ENCODE measurements around the gene DUS2.

Gene DUS2

DNA sequence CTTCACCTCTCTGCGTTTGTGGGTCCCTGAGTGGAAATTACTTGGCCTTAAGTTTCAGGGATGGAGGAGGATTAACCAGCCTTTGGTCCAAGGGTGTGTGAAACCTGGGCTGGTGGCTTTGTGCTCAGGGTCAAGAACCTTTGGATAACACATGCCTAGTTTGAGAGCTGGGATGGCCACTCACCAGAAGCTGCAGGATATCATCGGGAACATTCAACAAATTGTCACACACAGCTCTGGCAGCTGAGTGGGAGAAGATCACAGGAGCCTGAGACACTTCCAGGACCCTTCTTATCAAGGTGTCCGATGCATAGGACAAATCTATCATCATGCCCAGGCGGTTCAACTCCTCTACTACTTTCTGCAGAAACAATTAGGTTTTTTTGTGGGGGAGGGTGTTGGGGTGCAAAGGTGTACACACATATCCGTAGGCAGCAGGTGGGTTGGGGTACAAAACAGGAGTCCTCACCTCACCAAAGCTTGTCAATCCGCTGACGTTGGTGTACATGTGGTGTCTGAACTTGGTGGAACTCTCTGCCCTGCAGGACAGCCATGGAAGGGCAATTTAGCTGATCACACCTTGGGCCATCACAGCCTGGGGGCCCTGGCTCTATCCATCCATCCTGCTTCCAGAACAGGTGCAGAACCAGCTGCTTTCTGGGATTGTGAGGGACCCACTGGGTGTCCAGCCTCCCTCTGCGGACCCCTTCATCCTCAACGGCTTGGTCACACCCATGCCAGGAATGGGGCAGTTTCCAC lies 45.4 kb upstream of the DUS2 start:
- POLR2A ChIA-PET: interaction anchor here (0.6 kb wide), 2 partner anchors 21 to 443 kb away, joined by 5 to 6 read pairs; no protein-coding TSS in a partner anchor

DNA sequence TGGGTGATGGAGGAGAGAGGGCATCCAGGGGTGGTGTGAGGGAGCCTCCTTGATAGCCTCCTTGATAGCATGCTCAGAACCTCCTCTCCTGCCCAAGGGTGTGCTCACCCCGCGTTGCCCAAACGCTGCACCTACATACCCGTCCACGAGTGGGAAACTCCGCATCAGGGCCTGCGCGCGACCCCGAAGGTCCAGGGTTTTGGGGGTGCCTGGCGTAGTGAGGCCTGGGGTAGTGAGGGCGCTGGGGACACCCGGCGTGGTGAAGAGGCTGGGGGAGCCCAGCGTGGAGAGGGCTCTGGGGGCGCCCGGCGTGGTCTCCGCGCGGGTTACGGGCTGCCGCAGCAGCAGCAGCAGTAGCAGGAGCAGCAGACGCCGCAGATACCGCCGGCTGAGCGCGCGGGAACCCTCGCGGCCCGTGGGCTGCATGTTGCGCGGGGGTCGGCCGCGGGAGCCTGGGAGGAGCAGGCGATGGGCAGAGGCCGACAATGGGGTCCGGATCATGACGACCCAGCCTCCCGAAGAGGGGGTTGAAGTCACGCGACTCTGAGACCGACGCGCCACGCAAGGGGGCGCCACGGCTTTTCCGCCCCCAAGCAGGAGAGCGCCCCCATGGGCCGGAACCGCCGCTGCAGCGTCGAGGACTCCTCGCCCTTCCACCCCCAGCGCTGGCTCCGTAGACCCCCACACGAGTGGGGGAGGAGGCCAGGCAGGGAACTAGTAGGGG lies 43.0 kb upstream of the DUS2 start, which contains the start of gene DPEP3:
Gene DPEP3, minus strand, starts transcription at position 545 of the 724 bp plus-strand sequence. Its CDS starts 119 bp downstream, at position 426.
- no peak within 1 kb of the TSS for H3K4me3 ChIP-seq (ENCODE audit: low read depth, low read length)
- no peaks in the 10 kb centered on the region for H3K36me3 ChIP-seq (ENCODE audit: control insufficient read depth in 2 of 2, insufficient read depth in 1 of 2, low read length in 2 of 2)
- TF ChIP-seq ZNF610 (tag by site-specific recombination; IDR thresholded peaks at IDR 0.05; ENCODE audit: borderline replicate concordance) (no peak), YY1 (tag by site-specific recombination; IDR thresholded peaks at IDR 0.05) (no peak), ZNF529 (tag by site-specific recombination; IDR thresholded peaks at IDR 0.05; ENCODE audit: insufficient replicate concordance) (no peak), RBAK (tag by site-specific recombination; IDR thresholded peaks at IDR 0.05) (no peak), ZNF791 (tag by site-specific recombination; IDR thresholded peaks at IDR 0.05) (no peak), ZNF2 (tag by site-specific recombination; IDR thresholded peaks at IDR 0.05) (no peak), ZNF121 (tag by site-specific recombination; IDR thresholded peaks at IDR 0.05) (no peak), ZNF677 (tag by site-specific recombination; IDR thresholded peaks at IDR 0.05) (no peak), ZBTB17 (tag by site-specific recombination; IDR thresholded peaks at IDR 0.05) (no peak), ZNF530 (tag by site-specific recombination; IDR thresholded peaks at IDR 0.05; ENCODE audit: low read depth) (no peak), ZNF221 (tag by site-specific recombination; IDR thresholded peaks at IDR 0.05; ENCODE audit: borderline replicate concordance) (no peak), ZNF654 (tag by site-specific recombination; IDR thresholded peaks at IDR 0.05; ENCODE audit: low read depth) (no peak), ZNF23 (tag by site-specific recombination; IDR thresholded peaks at IDR 0.05; ENCODE audit: borderline replicate concordance) (no peak)
- TF ChIP-seq, protein P1, sequence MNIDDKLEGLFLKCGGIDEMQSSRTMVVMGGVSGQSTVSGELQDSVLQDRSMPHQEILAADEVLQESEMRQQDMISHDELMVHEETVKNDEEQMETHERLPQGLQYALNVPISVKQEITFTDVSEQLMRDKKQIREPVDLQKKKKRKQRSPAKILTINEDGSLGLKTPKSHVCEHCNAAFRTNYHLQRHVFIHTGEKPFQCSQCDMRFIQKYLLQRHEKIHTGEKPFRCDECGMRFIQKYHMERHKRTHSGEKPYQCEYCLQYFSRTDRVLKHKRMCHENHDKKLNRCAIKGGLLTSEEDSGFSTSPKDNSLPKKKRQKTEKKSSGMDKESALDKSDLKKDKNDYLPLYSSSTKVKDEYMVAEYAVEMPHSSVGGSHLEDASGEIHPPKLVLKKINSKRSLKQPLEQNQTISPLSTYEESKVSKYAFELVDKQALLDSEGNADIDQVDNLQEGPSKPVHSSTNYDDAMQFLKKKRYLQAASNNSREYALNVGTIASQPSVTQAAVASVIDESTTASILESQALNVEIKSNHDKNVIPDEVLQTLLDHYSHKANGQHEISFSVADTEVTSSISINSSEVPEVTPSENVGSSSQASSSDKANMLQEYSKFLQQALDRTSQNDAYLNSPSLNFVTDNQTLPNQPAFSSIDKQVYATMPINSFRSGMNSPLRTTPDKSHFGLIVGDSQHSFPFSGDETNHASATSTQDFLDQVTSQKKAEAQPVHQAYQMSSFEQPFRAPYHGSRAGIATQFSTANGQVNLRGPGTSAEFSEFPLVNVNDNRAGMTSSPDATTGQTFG (tag by site-specific recombination; IDR thresholded peaks at IDR 0.05; ENCODE audit: borderline replicate concordance): no peak
- TF ChIP-seq, protein P2, sequence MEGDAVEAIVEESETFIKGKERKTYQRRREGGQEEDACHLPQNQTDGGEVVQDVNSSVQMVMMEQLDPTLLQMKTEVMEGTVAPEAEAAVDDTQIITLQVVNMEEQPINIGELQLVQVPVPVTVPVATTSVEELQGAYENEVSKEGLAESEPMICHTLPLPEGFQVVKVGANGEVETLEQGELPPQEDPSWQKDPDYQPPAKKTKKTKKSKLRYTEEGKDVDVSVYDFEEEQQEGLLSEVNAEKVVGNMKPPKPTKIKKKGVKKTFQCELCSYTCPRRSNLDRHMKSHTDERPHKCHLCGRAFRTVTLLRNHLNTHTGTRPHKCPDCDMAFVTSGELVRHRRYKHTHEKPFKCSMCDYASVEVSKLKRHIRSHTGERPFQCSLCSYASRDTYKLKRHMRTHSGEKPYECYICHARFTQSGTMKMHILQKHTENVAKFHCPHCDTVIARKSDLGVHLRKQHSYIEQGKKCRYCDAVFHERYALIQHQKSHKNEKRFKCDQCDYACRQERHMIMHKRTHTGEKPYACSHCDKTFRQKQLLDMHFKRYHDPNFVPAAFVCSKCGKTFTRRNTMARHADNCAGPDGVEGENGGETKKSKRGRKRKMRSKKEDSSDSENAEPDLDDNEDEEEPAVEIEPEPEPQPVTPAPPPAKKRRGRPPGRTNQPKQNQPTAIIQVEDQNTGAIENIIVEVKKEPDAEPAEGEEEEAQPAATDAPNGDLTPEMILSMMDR (tag by site-specific recombination; IDR thresholded peaks at IDR 0.05): no peak
- TF ChIP-seq, protein P3, sequence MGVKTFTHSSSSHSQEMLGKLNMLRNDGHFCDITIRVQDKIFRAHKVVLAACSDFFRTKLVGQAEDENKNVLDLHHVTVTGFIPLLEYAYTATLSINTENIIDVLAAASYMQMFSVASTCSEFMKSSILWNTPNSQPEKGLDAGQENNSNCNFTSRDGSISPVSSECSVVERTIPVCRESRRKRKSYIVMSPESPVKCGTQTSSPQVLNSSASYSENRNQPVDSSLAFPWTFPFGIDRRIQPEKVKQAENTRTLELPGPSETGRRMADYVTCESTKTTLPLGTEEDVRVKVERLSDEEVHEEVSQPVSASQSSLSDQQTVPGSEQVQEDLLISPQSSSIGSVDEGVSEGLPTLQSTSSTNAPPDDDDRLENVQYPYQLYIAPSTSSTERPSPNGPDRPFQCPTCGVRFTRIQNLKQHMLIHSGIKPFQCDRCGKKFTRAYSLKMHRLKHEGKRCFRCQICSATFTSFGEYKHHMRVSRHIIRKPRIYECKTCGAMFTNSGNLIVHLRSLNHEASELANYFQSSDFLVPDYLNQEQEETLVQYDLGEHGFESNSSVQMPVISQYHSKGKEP (tag by site-specific recombination; IDR thresholded peaks at IDR 0.05): no peak
- TF ChIP-seq, protein P4, sequence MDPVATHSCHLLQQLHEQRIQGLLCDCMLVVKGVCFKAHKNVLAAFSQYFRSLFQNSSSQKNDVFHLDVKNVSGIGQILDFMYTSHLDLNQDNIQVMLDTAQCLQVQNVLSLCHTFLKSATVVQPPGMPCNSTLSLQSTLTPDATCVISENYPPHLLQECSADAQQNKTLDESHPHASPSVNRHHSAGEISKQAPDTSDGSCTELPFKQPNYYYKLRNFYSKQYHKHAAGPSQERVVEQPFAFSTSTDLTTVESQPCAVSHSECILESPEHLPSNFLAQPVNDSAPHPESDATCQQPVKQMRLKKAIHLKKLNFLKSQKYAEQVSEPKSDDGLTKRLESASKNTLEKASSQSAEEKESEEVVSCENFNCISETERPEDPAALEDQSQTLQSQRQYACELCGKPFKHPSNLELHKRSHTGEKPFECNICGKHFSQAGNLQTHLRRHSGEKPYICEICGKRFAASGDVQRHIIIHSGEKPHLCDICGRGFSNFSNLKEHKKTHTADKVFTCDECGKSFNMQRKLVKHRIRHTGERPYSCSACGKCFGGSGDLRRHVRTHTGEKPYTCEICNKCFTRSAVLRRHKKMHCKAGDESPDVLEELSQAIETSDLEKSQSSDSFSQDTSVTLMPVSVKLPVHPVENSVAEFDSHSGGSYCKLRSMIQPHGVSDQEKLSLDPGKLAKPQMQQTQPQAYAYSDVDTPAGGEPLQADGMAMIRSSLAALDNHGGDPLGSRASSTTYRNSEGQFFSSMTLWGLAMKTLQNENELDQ (tag by site-specific recombination; IDR thresholded peaks at IDR 0.05; ENCODE audit: low read depth): no peak
- H3K4me1 ChIP-seq (ENCODE audit: control insufficient read depth, insufficient read depth, low read length): no peaks in the 10 kb centered on the region
- H3K27ac ChIP-seq (ENCODE audit: extremely low read depth, low read depth, low read length): no peak within 1 kb of the TSS
- ChIA-PET POLR2A (no interaction called here), CTCF (interaction anchor here (1.4 kb wide), 1 partner anchor 12 kb away, joined by 5 read pairs; no protein-coding TSS in a partner anchor)
- no peaks in the 10 kb centered on the region for H3K9me3 ChIP-seq (ENCODE audit: control insufficient read depth, insufficient read depth, low read depth, low read length)

More for the DNA sequence above, 45.4 kb upstream of the DUS2 start:
- no peaks in the 10 kb centered on the region for H3K9me3 ChIP-seq (ENCODE audit: control insufficient read depth, insufficient read depth, low read depth, low read length)
- no peaks in the 10 kb centered on the region for H3K4me1 ChIP-seq (ENCODE audit: control insufficient read depth, insufficient read depth, low read length)
- H3K36me3 ChIP-seq (ENCODE audit: control insufficient read depth in 2 of 2, insufficient read depth in 1 of 2, low read length in 2 of 2): no peaks in the 10 kb centered on the region
- TF ChIP-seq ZNF114 (tag by site-specific recombination; IDR thresholded peaks at IDR 0.05) (no peak), ZNF211 (tag by site-specific recombination; IDR thresholded peaks at IDR 0.05; ENCODE audit: low read depth) (no peak), ZBTB17 (tag by site-specific recombination; IDR thresholded peaks at IDR 0.05) (no peak), ZNF341 (tag by site-specific recombination; IDR thresholded peaks at IDR 0.05; ENCODE audit: low read depth) (no peak), ZNF19 (tag by site-specific recombination; IDR thresholded peaks at IDR 0.05; ENCODE audit: low read depth) (no peak), ZNF76 (tag by site-specific recombination; IDR thresholded peaks at IDR 0.05; ENCODE audit: borderline replicate concordance, low read depth) (no peak), ZNF2 (tag by site-specific recombination; IDR thresholded peaks at IDR 0.05) (no peak), ZNF223 (tag by site-specific recombination; IDR thresholded peaks at IDR 0.05) (no peak)
- TF ChIP-seq, protein P5, sequence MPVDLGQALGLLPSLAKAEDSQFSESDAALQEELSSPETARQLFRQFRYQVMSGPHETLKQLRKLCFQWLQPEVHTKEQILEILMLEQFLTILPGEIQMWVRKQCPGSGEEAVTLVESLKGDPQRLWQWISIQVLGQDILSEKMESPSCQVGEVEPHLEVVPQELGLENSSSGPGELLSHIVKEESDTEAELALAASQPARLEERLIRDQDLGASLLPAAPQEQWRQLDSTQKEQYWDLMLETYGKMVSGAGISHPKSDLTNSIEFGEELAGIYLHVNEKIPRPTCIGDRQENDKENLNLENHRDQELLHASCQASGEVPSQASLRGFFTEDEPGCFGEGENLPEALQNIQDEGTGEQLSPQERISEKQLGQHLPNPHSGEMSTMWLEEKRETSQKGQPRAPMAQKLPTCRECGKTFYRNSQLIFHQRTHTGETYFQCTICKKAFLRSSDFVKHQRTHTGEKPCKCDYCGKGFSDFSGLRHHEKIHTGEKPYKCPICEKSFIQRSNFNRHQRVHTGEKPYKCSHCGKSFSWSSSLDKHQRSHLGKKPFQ (tag by site-specific recombination; IDR thresholded peaks at IDR 0.05): no peak
- CTCF ChIA-PET: interaction anchor here (0.7 kb wide), 1 partner anchor 86 kb away, joined by 3 read pairs; no protein-coding TSS in a partner anchor
- no peak overlapping the region for H3K4me3 ChIP-seq (ENCODE audit: low read depth, low read length)
- H3K27ac ChIP-seq (ENCODE audit: extremely low read depth, low read depth, low read length): no peak overlapping the region
